ENCODE data around the gene SUFU.
"Not testable (repeated sequence)": the region's sequence is repeated elsewhere in the genome, so short reads cannot be mapped to it uniquely, and the experiment has no call there.

SUFU gene

DNA sequence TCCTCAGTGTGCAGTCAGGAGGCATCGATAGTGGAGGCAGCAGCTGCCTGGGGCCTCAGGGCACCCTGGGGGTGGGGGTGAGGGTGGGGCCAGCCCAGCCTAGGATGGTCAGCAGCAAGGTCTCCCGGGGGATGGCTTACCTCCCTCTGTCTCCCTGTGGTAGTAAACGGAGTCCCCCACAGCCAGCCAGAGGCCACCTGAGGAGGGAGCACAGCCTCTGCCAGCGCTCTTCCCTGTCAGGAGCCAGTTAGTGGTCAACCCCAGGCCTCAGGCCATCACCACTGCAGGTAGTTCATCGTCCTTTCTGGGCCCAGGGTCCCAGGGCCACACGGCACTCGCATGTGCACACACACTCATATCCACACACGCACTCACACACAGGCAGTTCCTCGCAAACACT lies 23.4 kb upstream of the SUFU start:
- no peak for DNase-seq (ENCODE audit: low read depth)

DNA sequence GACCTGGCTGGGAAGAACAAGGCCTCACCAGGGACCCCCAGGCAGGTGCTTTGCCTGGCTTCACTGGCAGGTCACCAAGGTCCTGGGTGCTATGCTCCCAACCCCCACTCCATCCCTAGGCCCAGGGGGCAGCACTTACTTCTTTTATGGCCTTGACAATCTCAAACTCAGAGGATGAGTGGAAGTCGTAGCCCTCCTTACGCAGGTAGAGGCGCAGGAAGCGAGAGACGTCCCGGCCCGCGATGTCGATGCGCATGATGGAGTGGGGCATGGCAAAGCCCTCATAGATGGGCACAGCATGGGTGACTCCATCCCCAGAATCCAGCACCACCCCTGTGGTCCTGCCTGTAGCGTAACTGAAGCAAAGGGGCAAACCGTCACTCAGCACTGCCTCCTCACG lies 19.8 kb upstream of the SUFU start:
- DNase-seq (ENCODE audit: low read depth) = no peak

DNA sequence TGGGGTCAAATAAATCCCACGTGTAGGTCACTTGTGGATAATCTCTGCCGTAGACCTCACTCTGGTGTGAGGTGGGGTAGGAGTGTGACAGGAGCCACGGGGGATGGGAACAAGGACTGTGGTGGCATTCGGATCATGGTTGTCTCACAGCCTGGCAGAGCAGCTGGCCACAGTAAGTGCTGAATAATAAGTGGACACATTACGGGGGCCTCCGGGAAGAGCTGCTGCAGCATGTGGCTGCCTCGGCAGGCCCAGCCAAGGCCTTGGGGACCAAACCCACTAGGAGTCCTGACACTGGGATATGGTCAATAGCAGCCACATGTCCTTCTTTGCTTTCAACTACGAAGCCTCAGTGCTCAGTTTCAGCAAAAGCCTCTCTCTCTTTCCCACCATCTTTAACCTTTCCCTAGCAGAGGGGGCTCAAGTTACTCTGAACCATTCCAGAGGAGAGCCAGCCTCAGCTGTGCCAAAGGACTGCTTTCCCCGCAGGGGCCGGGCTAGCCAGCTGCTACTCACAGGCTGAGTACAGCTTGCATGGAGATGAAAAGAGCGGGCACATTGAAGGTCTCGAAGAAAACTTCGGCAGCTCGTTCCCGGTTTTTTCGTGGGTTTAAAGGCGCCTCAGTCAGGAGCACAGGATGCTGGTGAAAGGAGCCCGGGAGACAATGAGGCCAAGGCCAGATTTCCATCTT lies 18.5 kb upstream of the SUFU start:
- DNase-seq (ENCODE audit: low read depth) = no peak

DNA sequence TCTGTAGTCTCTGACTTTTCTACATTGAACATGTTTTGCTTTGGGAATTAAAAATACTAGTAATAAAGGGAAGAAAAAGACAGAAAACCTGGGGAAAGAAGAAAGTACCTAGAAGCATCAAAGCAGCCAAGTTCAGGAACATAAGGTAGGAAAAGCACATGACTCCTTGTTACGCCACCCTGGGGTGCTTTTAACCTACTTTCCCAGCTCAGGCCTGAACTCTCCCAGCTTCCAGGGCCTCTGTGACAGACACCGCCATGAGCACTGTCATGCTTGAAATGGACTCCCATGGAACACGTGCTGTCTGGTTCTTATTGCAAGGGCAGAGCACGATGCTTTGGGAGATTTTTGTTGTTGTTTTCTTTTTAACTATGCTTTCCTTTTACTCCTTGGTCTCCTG lies 12.6 kb upstream of the SUFU start:
- DNase-seq (ENCODE audit: low read depth) = no peak

DNA sequence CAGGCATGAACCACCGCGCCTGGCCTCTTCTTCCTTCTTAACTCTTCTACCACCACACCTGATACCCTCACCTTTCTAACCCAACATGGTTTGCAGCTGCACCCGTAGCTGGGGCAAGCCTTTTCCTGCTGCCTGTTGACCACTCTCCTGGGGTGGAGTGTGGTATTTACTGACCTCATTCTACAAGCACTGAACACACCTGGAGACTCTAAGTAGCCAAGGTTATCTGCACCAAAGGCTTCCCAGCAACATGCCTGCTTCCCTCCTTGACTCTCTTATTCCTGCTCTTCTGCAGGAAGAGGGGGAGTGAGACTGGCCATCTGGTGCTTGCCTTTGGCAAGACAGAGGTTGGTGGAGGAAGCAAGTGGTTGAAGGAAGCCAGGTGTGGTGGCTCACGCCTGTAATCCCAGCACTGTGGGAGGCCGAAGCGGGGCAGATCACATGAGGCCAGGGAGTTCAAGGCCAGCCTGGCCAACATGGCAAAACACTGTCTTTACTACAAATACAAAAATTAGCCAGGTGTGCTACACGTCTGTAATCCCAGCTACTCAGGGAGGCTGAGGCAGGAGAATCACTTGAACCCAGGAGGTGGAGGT lies 11.3 kb upstream of the SUFU start:
- no peak for DNase-seq (ENCODE audit: low read depth)

DNA sequence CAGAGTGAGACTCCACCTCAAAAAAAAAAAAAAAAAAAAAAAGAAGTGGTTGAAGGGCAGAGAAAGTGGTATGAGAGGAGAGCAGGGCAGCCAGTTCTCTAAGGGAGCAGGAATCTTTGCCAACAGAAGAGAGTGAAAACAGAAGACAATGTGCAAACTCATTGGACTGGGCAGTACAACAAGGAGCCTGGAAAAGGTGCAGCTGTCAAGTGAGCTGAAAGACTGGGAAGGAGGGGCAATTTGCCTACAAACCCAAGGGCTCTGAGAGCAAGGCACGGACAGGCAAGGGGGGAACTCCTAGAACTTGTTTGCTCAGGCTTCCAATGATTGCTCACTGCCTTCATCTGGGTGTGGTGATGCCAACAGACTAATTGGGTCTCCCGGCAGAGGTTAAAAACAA lies 10.8 kb upstream of the SUFU start:
- no peak for DNase-seq (ENCODE audit: low read depth)

DNA sequence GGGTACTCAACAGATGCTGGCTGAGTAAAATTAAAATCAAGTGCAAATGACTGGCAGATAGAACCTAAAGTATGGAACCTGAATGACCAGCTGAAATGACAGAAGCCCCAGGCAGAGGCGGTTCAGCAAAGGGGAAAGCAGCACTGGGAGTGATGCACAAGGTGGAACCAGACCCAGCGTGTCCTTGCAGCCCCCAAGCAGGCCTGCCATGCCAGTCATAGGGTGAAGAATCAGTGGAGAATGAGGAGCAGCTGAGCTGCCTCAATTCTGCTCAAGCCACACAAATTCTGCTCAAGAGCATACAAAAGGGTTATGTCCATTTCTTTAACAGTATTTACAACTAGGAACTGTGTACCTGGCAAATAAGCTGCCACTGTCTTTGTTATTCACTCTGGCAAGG lies 10.0 kb upstream of the SUFU start:
- no peak for DNase-seq (ENCODE audit: low read depth)

DNA sequence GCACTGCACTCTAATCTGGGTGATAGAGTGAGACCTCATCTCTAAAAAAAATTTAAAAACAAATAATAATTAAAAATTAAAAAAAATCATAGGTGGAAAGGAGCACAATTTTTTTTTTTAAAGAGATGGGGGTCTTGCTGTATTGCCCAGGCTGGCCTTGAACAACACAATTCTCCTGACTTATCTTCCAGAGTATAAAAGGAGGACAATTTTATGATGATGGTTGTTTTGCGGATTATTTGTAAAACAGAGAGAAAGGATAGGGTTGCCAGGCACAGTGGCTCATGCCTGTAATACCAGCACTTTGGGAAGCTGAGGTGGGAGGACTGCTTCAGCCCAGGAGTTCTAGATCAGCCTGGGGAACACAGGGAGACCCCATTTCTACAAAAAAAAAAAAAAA lies 6.2 kb upstream of the SUFU start:
- no peak for DNase-seq (ENCODE audit: low read depth)

DNA sequence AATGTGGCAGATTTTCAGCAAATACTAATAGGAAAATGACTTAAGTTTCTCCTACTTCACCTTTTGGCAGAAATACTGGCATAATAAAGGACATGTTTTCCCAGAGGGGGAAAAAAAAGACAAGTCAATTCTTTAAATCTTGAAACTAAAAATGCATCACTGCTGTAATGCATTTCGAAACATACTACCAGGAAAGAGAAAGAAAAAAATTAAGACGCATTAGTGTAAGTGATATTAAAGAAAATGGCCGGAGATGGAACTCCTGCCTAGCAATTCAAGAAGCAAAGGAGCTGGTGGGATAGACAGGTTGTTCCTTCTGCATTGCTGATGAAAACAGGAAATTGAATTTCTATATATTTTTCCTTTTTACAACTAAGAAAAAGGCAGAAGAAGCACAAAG lies 4.4 kb upstream of the SUFU start:
- no peak for DNase-seq (ENCODE audit: low read depth)

DNA sequence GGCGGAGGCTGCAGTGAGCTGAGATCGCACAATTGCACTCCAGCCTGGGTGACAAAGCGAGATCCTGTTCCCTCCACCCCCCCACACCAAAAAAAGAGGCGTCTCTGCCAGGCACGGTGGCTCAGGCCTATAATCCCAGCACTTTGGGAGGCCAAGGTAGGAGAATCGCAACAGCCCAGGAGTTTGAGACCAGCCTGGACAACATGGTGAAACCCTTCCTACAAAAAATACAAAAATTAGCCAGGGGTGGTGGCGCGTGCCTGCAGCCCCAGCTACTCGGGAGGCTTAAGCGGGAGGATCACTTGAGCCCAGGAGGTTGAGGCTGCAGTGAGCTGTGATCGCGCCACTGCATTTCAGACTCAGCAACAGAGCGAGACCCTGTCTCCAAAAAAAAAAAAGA lies 3.1 kb upstream of the SUFU start:
- not testable (repeated sequence) for DNase-seq (ENCODE audit: low read depth)

DNA sequence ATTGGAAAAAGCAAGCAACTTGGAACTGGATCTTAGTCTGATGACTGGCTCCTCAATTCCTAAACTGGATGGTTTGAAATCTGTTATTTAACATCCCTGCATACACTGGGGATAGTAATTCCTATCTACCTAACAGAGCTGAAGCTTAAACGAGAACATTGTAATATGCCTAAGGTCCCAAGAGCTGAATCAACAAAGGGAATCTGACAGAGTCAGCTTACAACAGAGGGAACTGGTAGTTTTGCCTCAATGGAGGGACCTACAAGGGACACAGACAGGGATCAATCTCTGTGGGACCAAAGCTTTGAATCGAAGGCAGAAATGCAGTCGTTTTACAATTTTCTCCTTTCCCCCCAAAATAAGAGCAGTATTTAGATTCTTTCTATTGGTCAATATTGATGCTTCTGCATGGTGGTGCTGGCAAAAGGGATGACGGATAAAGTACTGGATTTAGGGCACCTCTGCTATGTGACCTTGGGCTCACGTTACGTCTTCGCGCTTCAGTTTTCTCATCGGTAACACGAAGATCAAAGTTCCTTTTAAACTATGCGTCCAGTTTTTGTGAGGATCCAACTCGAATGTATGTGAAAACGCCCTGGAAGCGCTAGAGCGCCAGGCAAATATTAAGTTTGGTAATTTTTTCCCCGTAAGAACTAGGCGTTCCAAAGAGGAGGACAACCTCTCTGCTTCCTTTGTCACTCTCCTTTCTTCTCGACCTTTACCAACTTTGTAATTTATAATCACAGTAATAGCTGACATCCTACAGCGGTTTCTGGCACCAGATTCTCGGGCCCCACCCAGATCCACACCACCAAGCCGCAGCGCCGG lies 2.4 kb upstream of the SUFU start:
- DNase-seq (ENCODE audit: low read depth) = peak; percentile 26

DNA sequence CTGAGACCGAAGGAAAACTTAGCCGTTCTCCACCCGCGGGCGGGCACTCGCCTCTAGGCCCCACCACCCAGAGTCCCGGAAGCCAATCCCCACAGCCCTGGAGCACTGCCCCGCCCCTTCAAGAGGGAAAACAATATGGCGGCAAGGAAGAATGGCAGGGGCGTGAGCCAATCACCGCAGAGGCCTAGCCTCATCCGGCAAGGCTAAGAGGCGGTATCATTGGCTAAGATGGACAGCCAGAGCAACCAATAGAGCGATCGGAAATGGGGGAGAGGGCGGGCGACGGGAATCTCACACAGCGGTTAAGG lies 1.8 kb upstream of the SUFU start:
- peak; percentile 100 for DNase-seq (ENCODE audit: low read depth)

DNA sequence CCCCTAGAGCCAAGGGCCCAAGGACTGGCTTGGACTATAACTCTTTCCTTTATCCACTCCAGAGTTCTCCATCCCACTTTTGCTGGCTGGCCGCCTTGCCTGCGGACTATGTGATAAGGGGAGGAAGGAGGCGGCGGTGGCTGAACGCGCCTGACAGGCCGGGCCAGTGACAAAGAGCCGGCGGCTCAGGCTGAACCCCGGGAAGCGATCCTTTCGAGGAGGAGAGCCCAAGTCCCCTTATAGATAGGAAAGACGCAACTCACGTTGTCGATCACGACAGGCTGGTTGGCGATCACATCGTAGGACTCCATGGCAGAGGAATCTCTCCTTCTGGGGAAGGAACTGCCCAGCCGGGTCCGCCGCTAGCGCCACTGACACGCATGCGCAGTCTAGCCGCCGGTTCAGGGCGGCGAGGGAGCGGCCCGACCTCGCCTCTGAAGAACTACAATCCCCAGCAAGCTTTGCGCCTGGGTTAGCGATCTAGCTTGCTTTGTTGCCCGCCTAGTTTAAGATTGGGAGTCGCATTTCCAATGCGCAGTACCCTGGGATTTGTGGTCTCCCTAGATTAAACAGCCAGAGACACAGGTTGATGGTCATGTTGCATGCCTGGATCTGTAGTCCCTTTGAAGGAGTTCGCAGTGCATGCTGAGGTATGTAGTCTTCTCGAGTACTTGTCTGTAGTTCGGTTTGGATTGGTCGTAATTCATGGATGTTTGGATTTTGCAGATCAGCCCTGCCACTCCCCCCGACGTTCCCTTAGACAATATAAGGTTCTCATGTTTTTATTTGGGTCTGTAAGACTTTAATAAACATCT lies 1.2 kb upstream of the SUFU start, which contains the start of gene ACTR1A:
TSS of gene ACTR1A (minus strand) at position 376 of the 815 bp plus-strand sequence. CDS start at position 311, 65 bp downstream.
- DNase-seq (ENCODE audit: low read depth) = peak; percentile 100

DNA sequence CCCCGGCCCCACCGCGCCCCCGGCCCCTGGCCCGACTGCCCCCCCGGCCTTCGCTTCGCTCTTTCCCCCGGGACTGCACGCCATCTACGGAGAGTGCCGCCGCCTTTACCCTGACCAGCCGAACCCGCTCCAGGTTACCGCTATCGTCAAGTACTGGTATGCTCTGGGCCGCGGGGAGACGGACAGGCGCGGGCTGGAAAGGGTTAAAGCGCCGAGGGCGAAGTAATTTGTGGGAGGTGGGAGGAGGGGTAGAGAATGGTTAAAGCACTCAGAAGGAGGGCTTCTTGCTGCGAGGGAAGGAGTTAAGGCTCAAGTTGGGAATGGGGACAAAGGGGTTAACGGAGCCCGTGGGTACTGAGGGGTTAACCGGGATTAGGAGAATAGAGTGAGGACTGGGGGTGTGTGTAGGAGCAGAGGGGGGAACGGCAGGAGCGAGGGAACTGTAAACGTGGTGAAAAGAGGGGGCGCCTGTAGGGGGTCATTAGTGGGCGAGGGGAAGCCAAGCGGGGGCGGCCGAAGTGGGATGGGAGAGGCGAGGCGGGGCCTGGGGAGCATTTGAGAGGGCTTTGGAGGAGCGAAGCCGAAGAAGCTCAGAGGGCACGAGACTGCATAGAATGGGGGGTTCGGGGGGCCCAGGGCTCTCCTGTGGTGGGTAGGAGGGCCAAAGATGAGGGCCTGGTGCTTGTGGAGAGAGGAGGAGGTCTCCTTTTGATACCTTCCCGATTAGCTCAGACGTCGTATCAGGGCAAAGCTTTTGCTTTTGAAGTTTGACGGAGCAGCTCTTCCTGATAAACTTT lies 605 bp downstream of the SUFU start:
- DNase-seq (ENCODE audit: low read depth) = peak; percentile 54

DNA sequence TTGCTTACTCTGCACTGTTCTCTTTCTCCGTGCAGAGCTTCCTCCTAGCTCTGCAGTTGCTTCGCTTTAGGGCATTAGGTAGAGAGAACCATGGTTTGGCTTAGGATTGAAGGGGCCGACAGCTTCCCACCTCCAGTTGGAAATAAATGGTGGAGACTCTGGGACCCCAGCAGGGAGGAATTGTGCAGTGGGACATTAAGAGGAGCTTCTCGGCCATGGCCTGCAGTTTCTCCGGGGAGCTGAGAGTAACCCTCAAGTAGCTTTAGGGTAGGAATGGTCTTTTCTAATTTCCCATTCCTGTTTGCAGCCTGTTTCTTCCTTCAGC lies 1.2 kb downstream of the SUFU start:
- no peak for DNase-seq (ENCODE audit: low read depth)

DNA sequence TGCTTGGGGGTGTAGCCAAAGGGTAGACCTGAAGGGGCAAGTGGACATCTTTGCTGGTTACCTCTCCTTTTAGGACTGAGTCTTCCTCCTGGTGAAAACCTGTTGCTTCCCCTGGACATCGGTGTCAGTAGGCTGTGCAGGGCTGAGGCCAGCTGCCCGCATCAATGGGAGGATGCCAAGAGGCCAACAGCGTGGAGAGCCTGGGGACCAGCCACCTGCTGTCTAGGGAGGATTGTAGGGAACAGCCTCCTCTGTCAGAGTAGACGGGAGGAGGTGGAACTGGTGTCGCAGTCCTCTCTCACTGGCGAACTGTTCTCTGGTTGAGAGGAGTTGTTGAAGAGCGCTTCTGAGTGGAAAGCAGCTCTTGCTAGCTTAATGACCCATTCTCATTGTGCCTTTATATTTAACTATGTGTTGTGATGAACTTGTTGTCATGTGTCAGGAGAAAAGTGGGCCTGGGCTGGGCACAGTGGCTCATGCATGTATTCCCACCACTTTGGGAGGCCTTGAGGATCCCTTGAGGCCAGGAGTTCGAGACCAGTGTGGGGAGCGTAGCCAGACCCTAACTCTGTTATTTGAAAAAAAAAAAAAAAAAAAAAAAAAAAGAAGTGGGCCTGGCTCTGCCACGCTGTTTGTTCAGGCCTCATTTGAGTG lies 1.8 kb downstream of the SUFU start:
- no peak for DNase-seq (ENCODE audit: low read depth)

DNA sequence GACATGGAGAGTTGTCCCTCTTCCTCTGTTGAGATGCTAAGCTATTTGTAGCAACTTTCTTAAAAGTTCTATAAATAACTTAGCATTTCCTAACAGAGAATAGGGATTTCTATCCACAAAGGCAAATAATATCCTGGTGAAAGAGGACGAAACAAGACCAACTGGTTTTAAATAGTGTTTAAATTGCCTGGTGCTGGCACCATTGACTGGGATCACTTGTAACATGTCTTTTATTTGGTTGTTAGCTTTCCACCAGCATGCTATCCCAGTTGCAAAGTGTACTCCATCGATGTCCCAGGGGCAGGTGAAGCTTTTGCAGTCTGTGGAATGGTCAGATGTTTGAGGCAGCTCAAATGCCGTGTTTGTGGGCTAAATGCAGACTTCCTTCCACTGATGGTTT lies 3.7 kb downstream of the SUFU start:
- DNase-seq (ENCODE audit: low read depth) = no peak

DNA sequence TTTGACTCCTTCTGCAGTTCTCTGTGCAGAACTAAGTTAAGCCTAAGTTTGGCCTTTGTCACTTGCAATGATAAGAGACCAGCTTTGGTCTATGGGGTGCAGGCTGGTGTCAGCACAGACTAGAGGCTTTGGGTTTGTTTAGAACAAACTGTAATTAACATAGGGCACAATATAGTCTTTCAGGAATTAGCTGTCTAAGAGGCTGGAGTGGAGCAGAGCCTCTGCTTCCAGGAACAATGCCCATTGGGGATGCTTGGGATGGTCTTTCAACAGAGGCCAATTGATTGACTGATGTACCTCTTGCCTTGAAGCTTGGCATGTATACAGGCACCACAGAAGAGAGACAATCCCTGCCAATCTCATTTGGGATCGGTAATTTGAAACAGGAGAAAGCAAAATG lies 4.7 kb downstream of the SUFU start:
- no peak for DNase-seq (ENCODE audit: low read depth)

DNA sequence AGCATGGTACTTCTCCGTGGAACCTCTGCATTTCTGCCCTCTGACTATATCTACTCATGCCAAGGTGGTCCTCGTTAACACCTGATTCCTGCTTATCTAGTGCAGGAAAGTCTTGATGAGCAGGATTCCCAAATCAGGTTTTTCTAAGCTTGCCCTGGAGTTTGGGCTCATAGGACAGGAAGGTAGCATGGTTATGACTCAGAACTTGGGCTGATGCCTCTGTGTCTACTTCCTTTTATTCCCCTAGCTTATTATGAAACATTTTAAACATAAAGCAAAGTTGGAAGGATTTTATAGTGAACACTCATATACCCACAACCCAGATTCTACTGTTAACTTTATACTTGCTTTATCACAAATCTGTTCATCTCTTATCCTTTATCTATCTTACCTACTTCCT lies 5.6 kb downstream of the SUFU start:
- DNase-seq (ENCODE audit: low read depth) = peak; percentile 74

DNA sequence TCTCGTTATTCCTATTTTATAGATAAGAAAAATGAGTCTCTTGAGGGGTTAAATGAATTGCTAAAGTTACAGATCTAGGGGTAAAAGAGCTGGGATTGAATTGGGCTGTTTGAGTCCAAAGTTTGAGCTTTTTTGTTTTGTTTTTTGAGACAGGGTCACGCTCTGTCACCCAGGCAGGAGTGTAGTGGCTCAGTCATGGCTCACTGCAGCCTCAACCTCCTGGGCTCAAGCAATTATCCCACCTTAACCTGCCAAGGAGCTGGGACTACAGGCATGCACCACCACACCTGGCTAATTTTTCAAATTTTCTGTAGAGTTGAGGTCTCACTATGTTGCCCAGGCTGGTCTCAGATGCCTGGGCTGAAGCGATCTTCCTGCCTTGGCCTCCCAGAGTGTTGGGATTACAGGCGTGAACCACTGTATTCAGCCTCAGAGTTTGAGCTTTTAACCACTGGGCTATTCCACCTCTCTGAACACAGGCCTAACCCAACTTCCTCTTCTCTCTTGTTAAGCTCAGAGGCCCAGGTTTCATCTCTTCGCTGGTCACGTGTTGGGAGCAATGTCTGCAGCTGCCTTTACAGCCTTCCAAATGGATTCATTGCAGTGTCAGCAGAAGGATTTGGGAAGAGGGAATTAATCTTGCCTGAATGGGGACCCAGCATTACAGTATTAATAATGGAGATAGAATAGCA lies 8.0 kb downstream of the SUFU start:
- no peak for DNase-seq (ENCODE audit: low read depth)

Measured in EH (cell line).